ENCODE measurements around the gene SYNGR2. TPM values are rescaled to one million over a fixed set of nuclear protein-coding genes. Genes with fewer than 3 reads are reported as not detected.

The SYNGR2 gene
- total RNA-seq, 4 donors from 2014 or later = 40.6 to 70.2 (median 54.1) TPM

DNA sequence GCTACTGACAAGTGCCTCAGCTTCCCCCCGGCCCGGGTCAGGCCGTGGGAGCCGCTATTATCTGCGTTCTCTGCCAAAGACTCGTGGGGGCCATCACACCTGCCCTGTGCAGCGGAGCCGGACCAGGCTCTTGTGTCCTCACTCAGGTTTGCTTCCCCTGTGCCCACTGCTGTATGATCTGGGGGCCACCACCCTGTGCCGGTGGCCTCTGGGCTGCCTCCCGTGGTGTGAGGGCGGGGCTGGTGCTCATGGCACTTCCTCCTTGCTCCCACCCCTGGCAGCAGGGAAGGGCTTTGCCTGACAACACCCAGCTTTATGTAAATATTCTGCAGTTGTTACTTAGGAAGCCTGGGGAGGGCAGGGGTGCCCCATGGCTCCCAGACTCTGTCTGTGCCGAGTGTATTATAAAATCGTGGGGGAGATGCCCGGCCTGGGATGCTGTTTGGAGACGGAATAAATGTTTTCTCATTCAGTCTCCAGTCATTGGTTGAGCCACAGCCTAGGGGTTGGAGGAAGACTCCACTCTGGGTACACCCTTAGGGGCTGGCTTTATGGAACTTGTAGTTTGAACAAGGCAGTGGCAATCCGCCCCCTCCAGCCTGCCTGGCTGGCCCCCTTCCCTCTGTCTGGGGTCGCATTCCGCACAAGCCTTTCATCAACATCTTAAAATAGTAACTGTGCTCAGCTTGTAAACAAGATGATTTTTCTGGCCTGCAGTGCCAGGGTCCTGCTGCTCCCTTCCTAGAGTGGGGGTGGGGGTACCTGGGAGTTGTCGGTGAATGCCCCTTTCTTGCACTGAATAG, 4.1 kb downstream of the SYNGR2 start:
- H3K4me3 ChIP-seq = no peak overlapping the region
- DNase-seq (ENCODE audit: low spot score in 2 of 2) = peak in 1 of 2 donors; percentile 25
- H3K27me3 ChIP-seq = no peaks in the 10 kb centered on the region
- no peaks in the 10 kb centered on the region for H3K9me3 ChIP-seq
- peaks cover 0 to 20% (median 0%) of the 10 kb centered on the region in 3 donors for H3K36me3 ChIP-seq
- WGBS, 2 donors = 28 to 37% methylated on average over 16 to 19 of the region's 19 CpGs
- TF ChIP-seq EP300 (IDR thresholded peaks at IDR 0.05) = peak in 1 of 2 donors; percentile 8
- TF ChIP-seq, protein P1, sequence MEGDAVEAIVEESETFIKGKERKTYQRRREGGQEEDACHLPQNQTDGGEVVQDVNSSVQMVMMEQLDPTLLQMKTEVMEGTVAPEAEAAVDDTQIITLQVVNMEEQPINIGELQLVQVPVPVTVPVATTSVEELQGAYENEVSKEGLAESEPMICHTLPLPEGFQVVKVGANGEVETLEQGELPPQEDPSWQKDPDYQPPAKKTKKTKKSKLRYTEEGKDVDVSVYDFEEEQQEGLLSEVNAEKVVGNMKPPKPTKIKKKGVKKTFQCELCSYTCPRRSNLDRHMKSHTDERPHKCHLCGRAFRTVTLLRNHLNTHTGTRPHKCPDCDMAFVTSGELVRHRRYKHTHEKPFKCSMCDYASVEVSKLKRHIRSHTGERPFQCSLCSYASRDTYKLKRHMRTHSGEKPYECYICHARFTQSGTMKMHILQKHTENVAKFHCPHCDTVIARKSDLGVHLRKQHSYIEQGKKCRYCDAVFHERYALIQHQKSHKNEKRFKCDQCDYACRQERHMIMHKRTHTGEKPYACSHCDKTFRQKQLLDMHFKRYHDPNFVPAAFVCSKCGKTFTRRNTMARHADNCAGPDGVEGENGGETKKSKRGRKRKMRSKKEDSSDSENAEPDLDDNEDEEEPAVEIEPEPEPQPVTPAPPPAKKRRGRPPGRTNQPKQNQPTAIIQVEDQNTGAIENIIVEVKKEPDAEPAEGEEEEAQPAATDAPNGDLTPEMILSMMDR (IDR thresholded peaks at IDR 0.05) = no peak
- peak in 1 of 2 donors; percentile 4 for TF ChIP-seq POLR2A (IDR thresholded peaks at IDR 0.05)
- H3K27ac ChIP-seq = peak overlapping the region; percentile 50 to 91 (median 81)
- peaks cover 0 to 91% (median 65%) of the 10 kb centered on the region in 4 donors for H3K4me1 ChIP-seq

DNA sequence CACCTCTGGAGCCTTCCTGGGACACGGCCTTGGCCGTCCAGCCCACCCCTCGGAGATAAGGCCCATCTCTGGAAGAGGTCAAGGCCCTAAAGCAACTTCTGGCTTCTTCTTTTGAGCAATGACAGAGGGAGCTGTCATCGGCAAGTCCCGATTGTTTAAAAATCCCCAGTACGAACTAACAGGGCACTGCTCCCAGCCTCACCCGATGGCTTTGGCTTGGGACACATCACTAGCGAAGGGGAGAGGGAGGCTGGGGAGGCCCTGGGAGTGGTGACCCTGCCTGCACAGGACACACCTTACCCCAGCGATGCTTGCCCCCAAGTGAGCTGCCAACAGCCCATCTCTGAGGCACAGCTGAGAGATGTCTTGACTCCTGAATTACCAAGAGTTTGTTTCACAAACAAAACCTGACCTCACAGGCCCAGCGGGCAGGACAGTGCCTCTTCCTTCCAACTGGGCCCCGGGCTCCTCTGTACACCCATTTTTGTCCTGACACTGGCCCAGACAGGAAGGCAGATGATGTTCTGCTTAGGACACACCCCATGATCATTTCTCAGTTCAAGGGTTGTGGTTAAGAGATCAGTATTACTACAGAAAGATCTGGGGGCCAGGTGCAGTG, 4.8 kb downstream of the SYNGR2 start:
- Histone ChIP-seq H3K4me1 (peaks cover 0 to 86% (median 61%) of the 10 kb centered on the region in 4 donors), H3K9me3 (no peaks in the 10 kb centered on the region), H3K27ac (peak overlapping the region; percentile 50 to 91 (median 81)), H3K27me3 (no peaks in the 10 kb centered on the region), H3K36me3 (peaks cover 0 to 20% (median 0%) of the 10 kb centered on the region in 3 donors), H3K4me3 (no peak overlapping the region)
- WGBS, 2 donors = 43 to 49% methylated on average over 10 of the region's 11 CpGs
- TF ChIP-seq EP300 (IDR thresholded peaks at IDR 0.05) (peak in 1 of 2 donors; percentile 18), POLR2A (IDR thresholded peaks at IDR 0.05) (no peak)
- no peak for DNase-seq (ENCODE audit: low spot score in 2 of 2)

DNA sequence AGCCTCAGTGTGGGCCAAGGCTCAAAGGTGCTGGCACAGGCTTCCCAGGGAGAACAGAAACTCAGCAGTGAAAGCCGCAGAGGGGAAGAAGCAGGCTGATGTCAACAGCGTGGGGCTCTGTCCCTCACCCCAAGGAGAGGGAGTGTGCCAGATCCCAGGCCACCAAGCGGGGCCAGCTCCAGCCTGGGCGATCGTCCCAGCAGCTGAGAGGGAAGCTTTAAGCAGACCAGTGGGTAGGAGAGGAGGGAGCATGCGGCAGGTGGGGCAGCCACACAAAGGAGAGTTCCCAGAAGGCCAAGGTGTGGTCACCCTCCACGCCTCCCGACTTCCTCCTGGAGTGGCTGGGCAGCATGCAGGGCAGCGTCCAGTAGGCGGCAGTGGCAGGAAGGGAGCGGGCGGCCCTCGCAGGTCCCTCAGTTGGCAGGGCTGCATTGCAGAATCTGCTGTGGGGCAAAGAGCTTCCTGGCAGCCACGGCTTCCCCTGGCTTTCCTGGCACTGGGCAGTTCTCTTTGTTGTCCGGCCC, 6.0 kb downstream of the SYNGR2 start:
- WGBS, 2 donors = 20 to 29% methylated on average over 11 to 13 of the region's 15 CpGs
- TF ChIP-seq POLR2A (IDR thresholded peaks at IDR 0.05) (no peak), EP300 (IDR thresholded peaks at IDR 0.05) (peak in 1 of 2 donors; percentile 71)
- TF ChIP-seq, protein P1 (IDR thresholded peaks at IDR 0.05) = peak; percentile 28 to 72 (median 52)
- no peak overlapping the region for H3K4me3 ChIP-seq
- peak in 1 of 2 donors; percentile 39 for DNase-seq (ENCODE audit: low spot score in 2 of 2)
- no peaks in the 10 kb centered on the region for H3K27me3 ChIP-seq
- H3K4me1 ChIP-seq = peaks cover 0 to 78% (median 59%) of the 10 kb centered on the region in 4 donors
- no peaks in the 10 kb centered on the region for H3K9me3 ChIP-seq
- peaks cover 0 to 20% (median 0%) of the 10 kb centered on the region in 3 donors for H3K36me3 ChIP-seq
- H3K27ac ChIP-seq = peak overlapping the region; percentile 50 to 91 (median 81)

DNA sequence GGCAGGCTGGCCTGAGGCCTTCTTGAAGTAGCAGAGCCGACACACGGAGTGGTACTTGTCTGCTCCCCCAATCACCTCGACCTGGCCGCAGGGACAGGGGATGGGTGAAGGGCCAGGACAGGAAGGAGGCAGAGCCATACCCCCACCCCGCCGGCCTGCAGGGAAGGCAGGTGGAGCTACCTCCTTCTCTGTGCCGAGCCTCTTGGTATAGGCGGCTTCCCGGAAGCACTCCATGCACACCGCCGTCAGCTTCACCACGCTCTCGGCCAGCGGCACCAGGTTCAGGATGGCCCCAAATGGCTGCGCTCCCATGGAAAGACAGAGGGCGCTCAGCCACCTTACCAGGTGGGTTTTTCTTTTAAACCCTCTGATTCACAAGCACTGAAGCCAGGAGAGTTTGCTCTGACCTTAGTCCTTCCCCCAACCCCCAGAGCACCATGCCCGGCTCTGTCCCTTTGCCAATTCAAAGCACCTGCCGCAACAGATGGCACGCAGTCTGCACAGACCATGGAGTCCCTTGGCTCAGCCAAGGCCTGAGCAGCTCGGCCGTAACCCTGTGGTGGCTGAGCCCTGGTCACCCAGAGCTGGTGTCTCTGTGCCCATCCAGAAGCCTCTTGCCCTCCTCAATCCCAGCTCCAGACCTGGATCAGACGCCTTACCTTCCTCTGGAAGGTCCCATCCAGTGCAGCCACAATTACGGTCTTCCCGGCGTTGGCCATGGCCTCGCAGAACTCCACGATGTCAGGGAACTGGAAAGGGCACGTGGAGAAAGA, 6.7 kb downstream of the SYNGR2 start:
- H3K4me1 ChIP-seq = peaks cover 0 to 78% (median 55%) of the 10 kb centered on the region in 4 donors
- DNase-seq (ENCODE audit: low spot score in 2 of 2) = no peak
- 69 to 73% methylated on average over 24 to 25 of the region's 28 CpGs for WGBS, 2 donors

More for the DNA sequence above, 6.7 kb downstream of the SYNGR2 start:
- Histone ChIP-seq H3K36me3 (peaks cover 0 to 20% (median 0%) of the 10 kb centered on the region in 3 donors), H3K27me3 (no peaks in the 10 kb centered on the region), H3K27ac (peak overlapping the region; percentile 50 to 91 (median 81)), H3K4me3 (no peak overlapping the region), H3K9me3 (no peaks in the 10 kb centered on the region)
- TF ChIP-seq EP300 (IDR thresholded peaks at IDR 0.05) (no peak), POLR2A (IDR thresholded peaks at IDR 0.05) (no peak)
- TF ChIP-seq, protein P1 (IDR thresholded peaks at IDR 0.05) = no peak

All from tibial nerve (tissue), 4 donors.